ENCODE results near the gene AFP. TPM values are rescaled to one million over a fixed set of nuclear protein-coding genes. Genes with fewer than 3 reads are reported as not detected.

Gene AFP
- total and polyA plus RNA-seq, 2 of the 8 experiments (the other 6 are each of a cell fraction or from before 2014, with no cell fraction given) = 6.1 to 10.4 TPM

GRCh38 chr4:73460913-73461522, 25.0 kb downstream of the AFP start (continued):
- TF ChIP-seq CHD7 (IDR thresholded peaks at IDR 0.05; ENCODE audit: insufficient replicate concordance, low read length) (no peak), ASH2L (IDR thresholded peaks at IDR 0.05; ENCODE audit: low read length) (no peak), RAD21 (IDR thresholded peaks at IDR 0.05 in 1 of 2, conservative IDR thresholded peaks at IDR 0.05 in 1 of 2; ENCODE audit: low read depth in 2 of 2, low read length in 2 of 2) (no peak), FOSL1 (IDR thresholded peaks at IDR 0.05; ENCODE audit: insufficient read depth, low read depth, low read length) (no peak), POLR2A (IDR thresholded peaks at IDR 0.05; ENCODE audit: control extremely low read depth in 1 of 2, low read depth in 2 of 2, low read length in 2 of 2) (no peak)
